ENCODE data around the gene MRNIP.
"Not testable (repeated sequence)": the region's sequence is repeated elsewhere in the genome, so short reads cannot be mapped to it uniquely, and the experiment has no call there.

MRNIP gene

DNA sequence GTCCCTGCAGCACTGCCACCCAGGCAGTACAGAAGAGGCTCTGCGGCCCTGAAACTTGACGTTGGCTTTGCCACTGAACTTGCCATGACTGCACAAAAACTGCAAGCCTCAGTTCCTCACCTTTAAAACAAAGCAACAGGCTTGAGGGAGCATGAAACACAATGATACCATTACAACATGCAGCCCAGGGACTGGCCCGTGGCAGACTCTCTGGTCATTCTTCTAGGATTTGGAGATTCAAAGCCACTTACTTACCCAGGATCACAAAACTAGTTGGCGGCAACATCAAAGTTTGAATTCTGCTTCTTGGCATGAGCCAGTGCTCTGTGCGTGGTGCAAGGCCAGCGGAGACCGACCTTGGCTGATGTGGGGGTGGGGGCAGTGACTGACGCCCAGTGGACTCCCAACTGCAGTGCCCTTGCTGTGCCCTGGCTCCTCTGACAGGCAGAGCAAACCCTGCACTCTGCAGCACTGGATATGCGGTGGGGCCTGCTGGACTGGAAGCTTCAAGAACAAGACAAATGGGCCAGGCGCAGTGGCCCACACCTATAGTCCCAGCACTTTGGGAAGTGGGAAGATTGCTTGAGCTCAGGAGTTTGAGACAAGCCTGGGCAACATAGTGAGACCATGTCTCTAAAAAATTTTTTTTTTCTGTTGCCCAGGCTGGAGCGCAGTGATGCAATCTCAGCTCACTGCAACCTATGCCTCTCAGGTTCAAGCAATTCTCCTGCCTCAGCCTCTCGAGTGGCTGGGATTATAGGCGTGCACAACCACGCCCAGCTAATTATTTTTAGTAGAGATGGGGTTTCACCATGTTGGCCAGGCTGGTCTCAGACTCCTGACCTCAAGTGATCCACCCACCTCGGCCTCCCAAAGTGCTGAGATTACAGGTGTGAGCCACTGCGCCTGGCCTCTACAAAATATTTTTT is 19.0 kb downstream of the MRNIP start:
- TF ChIP-seq, protein P1, sequence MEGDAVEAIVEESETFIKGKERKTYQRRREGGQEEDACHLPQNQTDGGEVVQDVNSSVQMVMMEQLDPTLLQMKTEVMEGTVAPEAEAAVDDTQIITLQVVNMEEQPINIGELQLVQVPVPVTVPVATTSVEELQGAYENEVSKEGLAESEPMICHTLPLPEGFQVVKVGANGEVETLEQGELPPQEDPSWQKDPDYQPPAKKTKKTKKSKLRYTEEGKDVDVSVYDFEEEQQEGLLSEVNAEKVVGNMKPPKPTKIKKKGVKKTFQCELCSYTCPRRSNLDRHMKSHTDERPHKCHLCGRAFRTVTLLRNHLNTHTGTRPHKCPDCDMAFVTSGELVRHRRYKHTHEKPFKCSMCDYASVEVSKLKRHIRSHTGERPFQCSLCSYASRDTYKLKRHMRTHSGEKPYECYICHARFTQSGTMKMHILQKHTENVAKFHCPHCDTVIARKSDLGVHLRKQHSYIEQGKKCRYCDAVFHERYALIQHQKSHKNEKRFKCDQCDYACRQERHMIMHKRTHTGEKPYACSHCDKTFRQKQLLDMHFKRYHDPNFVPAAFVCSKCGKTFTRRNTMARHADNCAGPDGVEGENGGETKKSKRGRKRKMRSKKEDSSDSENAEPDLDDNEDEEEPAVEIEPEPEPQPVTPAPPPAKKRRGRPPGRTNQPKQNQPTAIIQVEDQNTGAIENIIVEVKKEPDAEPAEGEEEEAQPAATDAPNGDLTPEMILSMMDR (IDR thresholded peaks at IDR 0.05; ENCODE audit: low read length, missing control alignments): no peak
- H3K4me3 ChIP-seq (replicated peaks; ENCODE audit: low read depth, low read length): no peak overlapping the region
- DNase-seq (ENCODE audit: low read depth): peak; percentile 69

DNA sequence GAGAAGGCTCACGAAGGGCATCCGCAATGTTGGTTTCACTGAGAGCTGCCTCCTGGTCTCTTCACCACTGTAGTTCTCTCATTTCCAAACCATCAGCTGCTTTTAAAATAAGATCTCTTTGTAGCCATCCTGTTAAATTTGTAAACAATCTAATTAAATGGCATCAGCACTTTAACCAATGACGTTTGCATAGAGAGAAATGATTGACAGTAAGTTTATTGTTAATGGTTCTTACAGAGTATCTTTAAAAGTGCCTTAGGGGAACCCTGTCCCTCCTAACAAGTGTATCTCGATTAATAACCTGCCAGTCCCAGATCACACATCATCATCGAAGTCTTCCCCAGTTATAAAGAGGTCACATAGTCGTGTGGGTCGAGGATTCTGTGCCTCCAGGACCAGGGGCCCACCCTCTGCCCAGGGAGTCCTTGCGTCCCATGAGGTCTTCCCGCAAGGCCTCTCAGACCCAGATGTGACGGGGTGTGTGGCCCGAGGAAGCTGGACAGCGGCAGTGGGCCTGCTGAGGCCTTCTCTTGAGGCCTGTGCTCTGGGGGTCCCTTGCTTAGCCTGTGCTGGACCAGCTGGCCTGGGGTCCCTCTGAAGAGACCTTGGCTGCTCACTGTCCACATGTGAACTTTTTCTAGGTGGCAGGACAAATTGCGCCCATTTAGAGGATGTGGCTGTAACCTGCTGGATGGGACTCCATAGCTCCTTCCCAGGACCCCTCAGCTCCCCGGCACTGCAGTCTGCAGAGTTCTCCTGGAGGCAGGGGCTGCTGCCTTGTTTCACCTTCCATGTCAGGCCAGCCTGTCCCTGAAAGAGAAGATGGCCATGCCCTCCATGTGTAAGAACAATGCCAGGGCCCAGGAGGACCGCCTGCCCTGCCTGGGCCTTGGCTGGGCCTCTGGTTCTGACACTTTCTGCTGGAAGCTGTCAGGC is 21.3 kb downstream of the MRNIP start:
- DNase-seq (ENCODE audit: low read depth): no peak
- H3K4me3 ChIP-seq (replicated peaks; ENCODE audit: low read depth, low read length): no peak overlapping the region
- TF ChIP-seq, protein P1 (IDR thresholded peaks at IDR 0.05; ENCODE audit: low read length, missing control alignments): no peak

DNA sequence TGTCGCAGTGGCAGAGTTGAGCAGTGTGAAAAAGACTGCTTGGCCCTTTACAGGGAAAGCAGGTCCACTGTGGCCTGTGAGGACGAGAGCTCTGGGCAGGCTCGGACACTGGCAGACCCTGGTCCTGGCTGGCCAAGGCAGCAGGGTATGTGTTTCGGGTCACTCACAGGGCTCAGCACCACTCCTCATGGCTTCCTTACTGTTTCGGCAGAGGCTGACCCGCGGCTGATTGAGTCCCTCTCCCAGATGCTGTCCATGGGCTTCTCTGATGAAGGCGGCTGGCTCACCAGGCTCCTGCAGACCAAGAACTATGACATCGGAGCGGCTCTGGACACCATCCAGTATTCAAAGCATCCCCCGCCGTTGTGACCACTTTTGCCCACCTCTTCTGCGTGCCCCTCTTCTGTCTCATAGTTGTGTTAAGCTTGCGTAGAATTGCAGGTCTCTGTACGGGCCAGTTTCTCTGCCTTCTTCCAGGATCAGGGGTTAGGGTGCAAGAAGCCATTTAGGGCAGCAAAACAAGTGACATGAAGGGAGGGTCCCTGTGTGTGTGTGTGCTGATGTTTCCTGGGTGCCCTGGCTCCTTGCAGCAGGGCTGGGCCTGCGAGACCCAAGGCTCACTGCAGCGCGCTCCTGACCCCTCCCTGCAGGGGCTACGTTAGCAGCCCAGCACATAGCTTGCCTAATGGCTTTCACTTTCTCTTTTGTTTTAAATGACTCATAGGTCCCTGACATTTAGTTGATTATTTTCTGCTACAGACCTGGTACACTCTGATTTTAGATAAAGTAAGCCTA is 22.2 kb downstream of the MRNIP start:
- no peak for DNase-seq (ENCODE audit: low read depth)
- H3K4me3 ChIP-seq (replicated peaks; ENCODE audit: low read depth, low read length): no peak overlapping the region
- TF ChIP-seq, protein P1 (IDR thresholded peaks at IDR 0.05; ENCODE audit: low read length, missing control alignments): no peak

DNA sequence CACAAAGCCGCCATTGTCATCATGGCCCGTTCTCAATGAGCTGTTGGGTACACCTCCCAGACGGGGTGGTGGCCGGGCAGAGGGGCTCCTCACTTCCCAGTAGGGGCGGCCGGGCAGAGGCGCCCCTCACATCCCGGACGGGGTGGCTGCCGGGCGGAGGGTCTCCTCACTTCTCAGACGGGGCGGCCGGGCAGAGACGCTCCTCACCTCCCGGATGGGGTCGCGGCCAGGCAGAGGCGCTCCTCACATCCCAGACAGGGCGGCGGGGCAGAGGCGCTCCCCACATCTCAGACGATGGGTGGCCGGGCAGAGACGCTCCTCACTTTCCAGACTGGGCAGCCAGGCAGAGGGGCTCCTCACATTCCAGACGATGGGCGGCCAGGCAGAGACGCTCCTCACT is 23.7 kb downstream of the MRNIP start:
- not testable (repeated sequence) for H3K4me3 ChIP-seq (replicated peaks; ENCODE audit: low read depth, low read length); DNase-seq (ENCODE audit: low read depth)

DNA sequence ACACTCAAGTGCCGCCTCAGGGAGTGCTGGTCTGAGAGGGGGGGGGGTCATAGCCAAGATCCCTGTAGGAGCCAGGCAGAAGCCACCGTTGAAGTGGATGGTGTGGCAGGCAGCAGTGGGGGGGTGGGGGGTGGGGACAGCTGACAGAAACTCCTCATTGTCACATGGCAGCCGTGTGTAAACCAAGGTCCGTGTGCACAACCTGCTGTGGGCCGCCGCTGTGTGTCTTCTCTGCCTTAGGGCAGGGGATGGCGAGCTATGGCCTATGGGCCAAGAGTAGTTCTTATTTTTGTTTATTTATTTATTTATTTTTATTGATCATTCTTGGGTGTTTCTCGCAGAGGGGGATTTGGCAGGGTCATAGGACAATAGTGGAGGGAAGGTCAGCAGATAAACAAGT is 24.5 kb downstream of the MRNIP start:
- TF ChIP-seq, protein P1 (IDR thresholded peaks at IDR 0.05; ENCODE audit: low read length, missing control alignments): no peak
- DNase-seq (ENCODE audit: low read depth): no peak
- no peak overlapping the region for H3K4me3 ChIP-seq (replicated peaks; ENCODE audit: low read depth, low read length)

DNA sequence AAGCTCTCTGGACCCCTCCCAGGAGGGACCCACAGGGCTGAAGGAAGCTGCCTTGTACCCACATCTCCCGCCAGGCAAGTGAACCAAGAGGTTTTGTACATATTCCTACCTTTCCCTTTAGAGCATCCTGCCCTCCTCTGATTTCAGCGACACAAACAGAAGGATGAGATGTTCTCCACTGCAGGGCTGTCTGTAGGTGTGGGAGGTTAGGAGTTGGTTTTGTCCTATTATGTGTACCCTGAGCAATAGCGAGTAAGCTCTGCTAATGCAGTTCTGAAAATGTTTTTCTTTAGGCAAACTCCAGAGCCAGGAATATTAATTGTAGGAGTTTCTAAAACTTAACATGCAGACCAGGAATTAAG is 24.9 kb downstream of the MRNIP start:
- TF ChIP-seq, protein P1 (IDR thresholded peaks at IDR 0.05; ENCODE audit: low read length, missing control alignments): no peak
- DNase-seq (ENCODE audit: low read depth): no peak
- H3K4me3 ChIP-seq (replicated peaks; ENCODE audit: low read depth, low read length): no peak overlapping the region
